Measurements from ENCODE around the gene COLEC11.
"Not testable (repeated sequence)": the region's sequence is repeated elsewhere in the genome, so short reads cannot be mapped to it uniquely, and the experiment has no call there.

Gene COLEC11

GRCh38 chr2:3619033-3619432, 24.1 kb downstream of the COLEC11 start:
- TF ChIP-seq CTCF (IDR thresholded peaks at IDR 0.05; ENCODE audit: low read depth, low read length, missing control alignments): no peak
- H3K4me3 ChIP-seq (ENCODE audit: low read depth, low read length): no peak overlapping the region
- DNase-seq (ENCODE audit: low read depth): no peak

DNA sequence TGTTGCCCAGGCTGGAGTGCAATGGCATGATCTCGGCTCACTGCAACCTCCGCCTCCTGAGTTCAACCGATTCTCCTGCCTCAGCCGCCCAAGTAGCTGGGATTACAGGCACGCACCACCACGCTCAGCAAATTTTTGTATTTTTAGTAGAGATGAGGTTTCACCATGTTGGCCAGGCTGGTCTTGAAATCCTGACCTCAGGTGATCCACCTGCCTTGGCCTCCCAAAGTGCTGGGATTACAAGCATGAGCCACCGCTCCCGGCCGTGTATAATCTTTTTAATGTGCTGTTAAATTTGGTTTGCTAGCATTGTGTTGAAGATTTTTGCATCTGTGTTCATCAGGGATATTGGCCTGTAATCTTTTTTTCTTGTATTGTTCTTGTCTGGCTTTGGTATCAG, 24.7 kb downstream of the COLEC11 start:
- H3K4me3 ChIP-seq (ENCODE audit: low read depth, low read length); DNase-seq (ENCODE audit: low read depth): not testable (repeated sequence)

DNA sequence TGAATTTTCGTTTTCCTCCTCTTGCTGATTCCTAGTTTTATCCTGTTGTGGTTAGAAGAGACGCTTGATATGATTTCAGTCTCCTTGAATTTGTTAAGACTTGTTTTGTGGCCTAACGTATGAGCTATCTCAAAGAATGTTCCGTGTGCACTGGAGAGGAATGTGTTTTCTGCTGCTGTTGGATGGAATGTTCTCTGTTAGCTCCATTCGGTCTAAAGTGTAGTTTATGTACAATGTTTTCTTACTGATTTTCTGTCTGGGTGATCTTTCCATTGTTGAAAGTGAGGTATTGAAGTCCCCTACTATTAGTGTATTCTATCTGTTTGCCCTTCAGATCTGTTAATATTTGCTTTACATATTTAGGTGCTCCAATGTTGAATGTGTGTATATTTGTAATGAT, 25.9 kb downstream of the COLEC11 start:
- no peak overlapping the region for H3K4me3 ChIP-seq (ENCODE audit: low read depth, low read length)
- TF ChIP-seq CTCF (IDR thresholded peaks at IDR 0.05; ENCODE audit: low read depth, low read length, missing control alignments): no peak
- DNase-seq (ENCODE audit: low read depth): no peak

DNA sequence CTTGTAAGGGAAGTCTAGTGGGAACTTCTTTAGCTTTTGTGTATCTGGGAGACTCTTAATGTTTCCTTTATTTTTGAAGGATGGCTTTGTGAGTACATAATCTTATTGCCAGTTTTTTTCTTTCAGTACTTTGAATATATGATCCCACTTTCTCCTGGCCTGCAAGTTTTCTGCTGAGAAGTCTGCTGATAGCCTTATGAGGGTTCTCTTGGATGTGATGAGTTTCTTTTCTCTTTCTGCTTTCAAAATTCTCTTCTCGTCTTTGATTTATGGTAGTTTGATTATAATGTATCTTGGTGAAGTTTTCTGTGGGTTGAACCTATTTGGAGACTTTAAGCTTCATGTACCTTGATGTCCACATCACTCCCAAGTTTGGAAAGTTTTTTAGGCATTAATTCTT, 28.1 kb downstream of the COLEC11 start:
- H3K4me3 ChIP-seq (ENCODE audit: low read depth, low read length): no peak overlapping the region
- no peak for DNase-seq (ENCODE audit: low read depth)
- TF ChIP-seq CTCF (IDR thresholded peaks at IDR 0.05; ENCODE audit: low read depth, low read length, missing control alignments): no peak

DNA sequence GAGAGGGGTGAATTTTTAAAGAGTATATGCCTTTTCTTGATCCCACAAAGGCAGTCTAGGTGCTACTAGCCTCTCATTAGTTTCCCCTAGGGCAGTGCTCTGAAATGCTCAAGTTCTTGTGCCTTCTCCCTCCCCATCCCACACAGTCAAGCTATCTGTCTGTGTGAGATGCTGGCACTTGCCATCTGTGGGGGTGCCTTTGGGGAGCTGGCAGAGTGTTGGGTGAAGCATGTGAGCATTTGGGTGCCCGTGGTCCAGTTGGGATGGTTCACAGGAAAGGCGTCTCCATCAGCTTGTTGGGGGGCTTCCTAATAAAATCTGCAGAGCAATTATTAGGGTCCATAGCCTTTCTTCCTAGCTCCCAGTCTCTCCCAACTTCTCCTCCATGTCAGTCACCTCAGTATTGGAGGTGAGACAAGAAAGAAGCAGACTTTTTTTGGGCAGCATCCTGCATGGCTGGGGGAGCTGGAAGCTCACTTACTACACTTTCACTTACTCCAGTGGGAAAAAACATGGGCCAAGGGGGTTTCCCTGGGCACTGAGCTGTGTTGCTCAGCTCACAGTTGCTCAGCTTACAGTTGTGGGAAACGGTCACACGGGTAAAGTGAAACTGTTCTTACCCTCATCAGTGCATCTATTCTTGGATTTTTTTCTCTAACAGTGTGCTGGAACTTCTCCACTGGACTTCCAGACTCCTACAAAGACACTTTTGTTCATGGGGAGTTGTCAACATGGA, 29.3 kb downstream of the COLEC11 start:
- no peak for DNase-seq (ENCODE audit: low read depth)
- TF ChIP-seq CTCF (IDR thresholded peaks at IDR 0.05; ENCODE audit: low read depth, low read length, missing control alignments): no peak

GRCh38 chr2:3625186-3625585, 30.3 kb downstream of the COLEC11 start:
- no peak for DNase-seq (ENCODE audit: low read depth)
- TF ChIP-seq CTCF (IDR thresholded peaks at IDR 0.05; ENCODE audit: low read depth, low read length, missing control alignments): no peak
- no peak overlapping the region for H3K4me3 ChIP-seq (ENCODE audit: low read depth, low read length)

More for the DNA sequence above, 29.3 kb downstream of the COLEC11 start:
- H3K4me3 ChIP-seq (ENCODE audit: low read depth, low read length): no peak overlapping the region

DNA sequence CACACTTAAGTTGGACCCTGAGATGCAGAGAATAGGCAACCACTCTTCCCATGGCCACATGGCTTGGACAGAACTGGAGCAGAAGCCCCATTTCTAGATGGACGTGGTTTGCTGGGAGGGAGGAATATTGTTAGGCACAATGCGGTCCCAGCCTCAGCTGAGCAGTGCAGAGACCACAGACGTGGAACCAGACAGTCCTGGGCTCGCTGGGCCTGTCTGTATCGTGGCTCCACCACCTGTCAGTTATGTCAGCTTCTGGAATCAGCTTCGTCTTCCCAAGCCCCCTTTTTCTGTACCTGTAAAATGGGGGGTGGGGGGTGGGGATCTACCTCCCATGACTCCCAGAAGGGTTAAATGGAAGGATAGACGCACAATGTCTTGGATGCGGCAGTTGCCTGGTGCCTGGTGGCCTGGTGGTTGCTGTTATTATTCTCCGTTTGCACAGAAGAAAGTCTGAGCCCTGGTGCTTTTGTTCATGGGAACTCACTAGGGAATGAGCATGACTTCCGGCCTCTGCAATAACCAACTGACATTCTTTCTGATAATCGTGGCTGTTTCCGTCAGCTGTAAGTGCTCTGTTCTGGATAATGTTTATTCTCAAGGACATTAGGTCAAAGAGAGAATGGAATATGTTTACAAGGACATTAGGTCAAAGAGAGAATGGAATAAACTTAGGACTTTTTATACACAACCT, 31.4 kb downstream of the COLEC11 start:
- H3K4me3 ChIP-seq (ENCODE audit: low read depth, low read length): no peak overlapping the region
- TF ChIP-seq CTCF (IDR thresholded peaks at IDR 0.05; ENCODE audit: low read depth, low read length, missing control alignments): no peak
- no peak for DNase-seq (ENCODE audit: low read depth)

Data from GM12864 (cell line).